H9 (cell line): ENCODE data around the gene GATA2. TPM values are rescaled to one million over a fixed set of nuclear protein-coding genes. Genes with fewer than 3 reads are reported as not detected.

ENCODE experiments used
- DNase-seq: peaks from one replicate; pipeline ENCODE4 v3.0.0-alpha.2; 2017
- H2AFZ ChIP-seq: one replicate; pipeline ENCODE4 v1.6.1; 2013; ENCODE audit warnings: mild to moderate bottlenecking, low read length, control low read depth, moderate library complexity
- H2AK5ac ChIP-seq: 2 replicates; pipeline ENCODE4 v1.6.1; 2013; ENCODE audit warnings: low read length, control low read depth, mixed read lengths; ENCODE audit not compliant: insufficient read length
- H2BK120ac ChIP-seq: one replicate; pipeline ENCODE4 v1.6.1; 2013; ENCODE audit warnings: low read depth, mild to moderate bottlenecking, low read length, control low read depth, inconsistent platforms; ENCODE audit not compliant: poor library complexity, severe bottlenecking
- H2BK12ac ChIP-seq: 2 replicates; pipeline ENCODE4 v1.6.1; 2013; ENCODE audit warnings: low read length, control low read depth, mixed read lengths, low read depth; ENCODE audit not compliant: insufficient read length
- H2BK15ac ChIP-seq: 2 replicates; pipeline ENCODE4 v1.6.1; 2013; ENCODE audit warnings: low read depth, low read length, control low read depth
- H2BK20ac ChIP-seq: one replicate; pipeline ENCODE4 v1.6.1; 2013; ENCODE audit warnings: low read depth, mild to moderate bottlenecking, low read length, control low read depth, inconsistent platforms; ENCODE audit not compliant: poor library complexity, severe bottlenecking
- H2BK5ac ChIP-seq: 2 replicates; pipeline ENCODE4 v1.6.1; 2013; ENCODE audit warnings: low read length, control low read depth, mixed read lengths; ENCODE audit not compliant: insufficient read length
- H3K14ac ChIP-seq: 2 replicates; pipeline ENCODE4 v1.6.1; 2013; ENCODE audit warnings: low read length, control low read depth; ENCODE audit not compliant: insufficient read depth
- H3K18ac ChIP-seq: 2 replicates; pipeline ENCODE4 v1.6.1; 2013; ENCODE audit warnings: low read depth, mild to moderate bottlenecking, mixed read lengths, low read length, control low read depth; ENCODE audit not compliant: insufficient read length
- H3K23ac ChIP-seq: 2 replicates; pipeline ENCODE4 v1.6.1; 2013; ENCODE audit warnings: low read length, control low read depth, mixed read lengths, low read depth; ENCODE audit not compliant: insufficient read length
- H3K23me2 ChIP-seq: 2 replicates; pipeline ENCODE4 v1.6.1; 2013; ENCODE audit warnings: low read depth, mild to moderate bottlenecking, mixed read lengths, low read length, control low read depth; ENCODE audit not compliant: insufficient read length, poor library complexity, severe bottlenecking
- H3K27ac ChIP-seq: 2 replicates; pipeline ENCODE4 v1.5.1; 2013; ENCODE audit warnings: low read length, control low read depth, mixed read lengths, low read depth; ENCODE audit not compliant: insufficient read length
- H3K27me3 ChIP-seq: 2 replicates; pipeline ENCODE4 v1.6.1; 2013; ENCODE audit warnings: low read length, control low read depth, inconsistent platforms; ENCODE audit not compliant: insufficient read depth
- H3K4ac ChIP-seq: 2 replicates; pipeline ENCODE4 v1.6.1; 2013; ENCODE audit warnings: low read depth, mild to moderate bottlenecking, control low read depth, inconsistent platforms, low read length, moderate library complexity
- H3K4me1 ChIP-seq: 2 replicates; pipeline ENCODE4 v1.6.1; 2013; ENCODE audit warnings: low read length, control low read depth, inconsistent platforms; ENCODE audit not compliant: insufficient read depth
- H3K4me2 ChIP-seq: 2 replicates; pipeline ENCODE4 v1.6.1; 2013; ENCODE audit warnings: low read length, control low read depth, mixed read lengths; ENCODE audit not compliant: insufficient read length, insufficient read depth
- H3K56ac ChIP-seq: 2 replicates; pipeline ENCODE4 v1.6.1; 2013; ENCODE audit warnings: low read depth, mild to moderate bottlenecking, mixed read lengths, low read length, control low read depth; ENCODE audit not compliant: insufficient read length
- H3K79me1 ChIP-seq: 2 replicates; pipeline ENCODE4 v1.6.1; 2013; ENCODE audit warnings: low read depth, mild to moderate bottlenecking, moderate library complexity, low read length, control low read depth, inconsistent platforms; ENCODE audit not compliant: insufficient read depth, poor library complexity, severe bottlenecking
- H3K79me2 ChIP-seq: 2 replicates; pipeline ENCODE4 v1.6.1; 2013; ENCODE audit warnings: low read length, control low read depth, inconsistent platforms; ENCODE audit not compliant: insufficient read depth
- H3K9ac ChIP-seq: 2 replicates; pipeline ENCODE4 v1.6.1; 2013; ENCODE audit warnings: low read length, control low read depth, mixed read lengths; ENCODE audit not compliant: insufficient read length; ENCODE audit errors: extremely low read depth
- H3K9me3 ChIP-seq: one replicate; pipeline ENCODE4 v1.6.1; 2013; ENCODE audit warnings: low read depth, low read length, inconsistent platforms; ENCODE audit not compliant: control insufficient read depth
- H3T11ph ChIP-seq: one replicate; pipeline ENCODE4 v1.6.1; 2013; ENCODE audit warnings: mild to moderate bottlenecking, low read length, control low read depth, inconsistent platforms
- H4K20me1 ChIP-seq: one replicate; pipeline ENCODE4 v1.6.1; 2013; ENCODE audit not compliant: control insufficient read depth, insufficient read length, insufficient read depth
- H4K5ac ChIP-seq: 2 replicates; pipeline ENCODE4 v1.6.1; 2013; ENCODE audit warnings: low read depth, mild to moderate bottlenecking, mixed read lengths, low read length, control low read depth; ENCODE audit not compliant: insufficient read length
- H4K8ac ChIP-seq: replicated peaks from 2 replicates; pipeline ENCODE4 v1.6.1; 2013; ENCODE audit warnings: low read length, control low read depth, mixed read lengths, low read depth; ENCODE audit not compliant: insufficient read length
- H4K91ac ChIP-seq: 2 replicates; pipeline ENCODE4 v1.6.1; 2013; ENCODE audit warnings: low read depth, mild to moderate bottlenecking, moderate library complexity, mixed read lengths, low read length, control low read depth; ENCODE audit not compliant: insufficient read length
- H3K27ac Mint-ChIP-seq, 3 experiments: 2 replicates in 2 of 3; 3 replicates in 1 of 3; pipeline ENCODE4 v1.8.0; 2020 to 2021; ENCODE audit warnings: mixed read lengths in 3 of 3, mild to moderate bottlenecking in 1 of 3, moderate library complexity in 1 of 3
- H3K27me3 Mint-ChIP-seq: 2 replicates; pipeline ENCODE4 v1.8.0; 2021; ENCODE audit warnings: low read depth, mild to moderate bottlenecking, moderate library complexity, mixed read lengths
- H3K36me3 Mint-ChIP-seq, 3 experiments: 2 replicates in 2 of 3; 3 replicates in 1 of 3; pipeline ENCODE4 v1.8.0; 2020 to 2021; ENCODE audit warnings: low read depth in 3 of 3, mixed read lengths in 3 of 3; ENCODE audit not compliant: insufficient read depth in 1 of 3
- H3K4me1 Mint-ChIP-seq, 2 experiments: 2 replicates each; pipeline ENCODE4 v1.8.0; 2020; ENCODE audit warnings: mixed read lengths in 2 of 2
- H3K4me3 Mint-ChIP-seq, 2 experiments: 2 replicates in 1 of 2; 3 replicates in 1 of 2; pipeline ENCODE4 v1.8.0; 2020 to 2021; ENCODE audit warnings: mild to moderate bottlenecking in 2 of 2, mixed read lengths in 2 of 2, moderate library complexity in 1 of 2
- H3K9me3 Mint-ChIP-seq, 2 experiments: 2 replicates in 1 of 2; 3 replicates in 1 of 2; pipeline ENCODE4 v1.8.0; 2020; ENCODE audit warnings: mild to moderate bottlenecking in 2 of 2, mixed read lengths in 2 of 2, moderate library complexity in 1 of 2
- CTCF ChIP-seq: fragments of 200-600 bp; sonication (generic); conservative IDR thresholded peaks from 3 replicates; pipeline ENCODE4 v1.8.0; 2021; ENCODE audit warnings: antibody characterized with exemption, mild to moderate bottlenecking
- WGBS: extraction: QIAGEN DNeasy Blood & Tissue Kit; methylation state at CpG from one replicate; pipeline ENCODE4 v1.1.7; 2013; ENCODE audit warnings: missing lambda C conversion rate, low lambda C conversion rate, mixed read lengths; ENCODE audit not compliant: insufficient read length; ENCODE audit errors: extremely low coverage; 5-methylcytosine and 5-hydroxymethylcytosine counted together
- total RNA-seq: library from RNA; stranded (reverse); gene quantifications from 2 replicates; pipeline ENCODE4 v1.2.1, GENCODE V29; 2021

GATA2 gene
- total RNA-seq, 1 experiment from 2014 or later = 1.9 TPM

DNA sequence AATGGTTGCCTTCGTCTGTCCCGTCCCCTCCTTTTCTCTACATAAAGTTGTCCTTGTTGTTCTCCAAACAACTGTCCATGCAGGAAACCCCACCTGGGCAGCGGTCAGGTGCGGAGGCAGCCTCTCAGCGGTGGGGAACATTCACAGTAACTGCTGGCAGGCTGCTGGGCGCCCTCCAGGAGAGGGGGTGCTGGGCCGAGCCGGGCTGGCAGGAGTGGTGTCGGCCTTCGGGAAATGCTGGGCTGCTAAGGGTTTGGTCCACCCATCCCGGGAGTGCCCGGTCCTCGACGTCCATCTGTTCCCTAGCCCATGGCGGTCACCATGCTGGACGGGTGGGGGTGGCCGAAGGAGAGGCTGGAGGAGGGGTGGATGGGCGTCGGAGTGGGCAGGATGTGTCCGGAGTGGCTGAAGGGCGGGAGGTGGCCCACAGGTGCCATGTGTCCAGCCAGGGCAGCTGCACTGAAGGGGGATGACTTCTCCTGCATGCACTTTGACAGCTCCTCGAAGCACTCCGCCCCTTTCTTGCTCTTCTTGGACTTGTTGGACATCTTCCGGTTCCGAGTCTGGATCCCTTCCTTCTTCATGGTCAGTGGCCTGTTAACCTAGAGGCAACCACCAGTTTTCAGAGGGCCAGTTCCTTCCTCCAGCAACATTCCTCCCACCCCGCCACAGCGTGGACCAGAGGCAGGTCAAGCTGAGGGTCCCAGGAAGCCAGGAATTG, 12.1 kb downstream of the GATA2 start:
- Histone ChIP-seq H3K4me2 (no peak overlapping the region), H3K14ac (no peak overlapping the region), H3K9me3 (no peaks in the 10 kb centered on the region), H3K4me1 (peaks cover 2% of the 10 kb centered on the region; the same call in 1 of the 2 replicates), H3K4ac (no peak overlapping the region), H3K79me1 (no peaks in the 10 kb centered on the region), H2BK15ac (no peak overlapping the region), H4K91ac (no peak overlapping the region), H3T11ph (no peak overlapping the region), H2BK12ac (no peak overlapping the region), H2AFZ (no peak overlapping the region), H3K27me3 (peaks cover 81% of the 10 kb centered on the region), H3K56ac (no peak overlapping the region), H3K79me2 (no peaks in the 10 kb centered on the region), H2BK120ac (no peak overlapping the region), H3K9ac (no peak overlapping the region), H3K27ac (no peak overlapping the region), H2BK20ac (no peak overlapping the region), H3K18ac (no peak overlapping the region), H4K20me1 (peaks cover 7% of the 10 kb centered on the region), H3K23ac (no peak overlapping the region), H2AK5ac (no peak overlapping the region), H4K8ac (no peak overlapping the region), H3K23me2 (peaks cover 4% of the 10 kb centered on the region), H4K5ac (no peak overlapping the region), H2BK5ac (no peak overlapping the region)
- no peak for DNase-seq
- peaks cover 0 to 6% (median 0%) of the 10 kb centered on the region in 3 experiments; a peak in 3 of 7 replicates for H3K36me3 Mint-ChIP-seq
- peaks cover 36 to 64% of the 10 kb centered on the region in 2 experiments for H3K4me1 Mint-ChIP-seq
- peaks cover 100% of the 10 kb centered on the region for H3K27me3 Mint-ChIP-seq
- no peak for TF ChIP-seq CTCF
- H3K27ac Mint-ChIP-seq = no peak overlapping the region; a peak in 1 of 7 replicates
- WGBS = no CpG with 5 or more reads among the region's 27 CpGs
- H3K4me3 Mint-ChIP-seq = peak overlapping the region in 1 of 2 experiments; percentile 46; a peak in 1 of 5 replicates
- H3K9me3 Mint-ChIP-seq = no peaks in the 10 kb centered on the region; a peak in 1 of 5 replicates
